ENCODE measurements around the gene ANGPTL4.

DNA sequence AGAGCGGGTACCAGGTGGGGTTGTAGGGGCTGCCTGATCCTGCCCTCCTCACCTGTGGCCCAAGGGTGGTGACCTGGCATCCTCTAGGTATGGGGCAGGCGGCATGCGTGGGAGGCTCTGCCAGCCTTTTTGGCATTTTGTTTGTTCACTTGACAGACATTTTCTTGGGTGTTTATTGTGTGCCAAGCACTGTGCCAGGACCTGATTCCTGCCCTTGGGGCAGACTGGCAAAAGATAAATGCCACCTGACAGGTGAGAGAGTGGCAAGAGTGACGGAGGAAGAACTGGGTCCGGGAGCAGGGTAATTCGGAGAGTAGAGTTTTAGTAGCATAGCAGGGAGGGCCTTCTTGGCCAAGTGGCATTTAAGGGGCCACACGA is 32.2 kb downstream of the ANGPTL4 start:
- TF ChIP-seq, protein P1, sequence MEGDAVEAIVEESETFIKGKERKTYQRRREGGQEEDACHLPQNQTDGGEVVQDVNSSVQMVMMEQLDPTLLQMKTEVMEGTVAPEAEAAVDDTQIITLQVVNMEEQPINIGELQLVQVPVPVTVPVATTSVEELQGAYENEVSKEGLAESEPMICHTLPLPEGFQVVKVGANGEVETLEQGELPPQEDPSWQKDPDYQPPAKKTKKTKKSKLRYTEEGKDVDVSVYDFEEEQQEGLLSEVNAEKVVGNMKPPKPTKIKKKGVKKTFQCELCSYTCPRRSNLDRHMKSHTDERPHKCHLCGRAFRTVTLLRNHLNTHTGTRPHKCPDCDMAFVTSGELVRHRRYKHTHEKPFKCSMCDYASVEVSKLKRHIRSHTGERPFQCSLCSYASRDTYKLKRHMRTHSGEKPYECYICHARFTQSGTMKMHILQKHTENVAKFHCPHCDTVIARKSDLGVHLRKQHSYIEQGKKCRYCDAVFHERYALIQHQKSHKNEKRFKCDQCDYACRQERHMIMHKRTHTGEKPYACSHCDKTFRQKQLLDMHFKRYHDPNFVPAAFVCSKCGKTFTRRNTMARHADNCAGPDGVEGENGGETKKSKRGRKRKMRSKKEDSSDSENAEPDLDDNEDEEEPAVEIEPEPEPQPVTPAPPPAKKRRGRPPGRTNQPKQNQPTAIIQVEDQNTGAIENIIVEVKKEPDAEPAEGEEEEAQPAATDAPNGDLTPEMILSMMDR (conservative IDR thresholded peaks at IDR 0.05; ENCODE audit: low read depth in 2 of 2): no peak
- TF ChIP-seq, protein P2, sequence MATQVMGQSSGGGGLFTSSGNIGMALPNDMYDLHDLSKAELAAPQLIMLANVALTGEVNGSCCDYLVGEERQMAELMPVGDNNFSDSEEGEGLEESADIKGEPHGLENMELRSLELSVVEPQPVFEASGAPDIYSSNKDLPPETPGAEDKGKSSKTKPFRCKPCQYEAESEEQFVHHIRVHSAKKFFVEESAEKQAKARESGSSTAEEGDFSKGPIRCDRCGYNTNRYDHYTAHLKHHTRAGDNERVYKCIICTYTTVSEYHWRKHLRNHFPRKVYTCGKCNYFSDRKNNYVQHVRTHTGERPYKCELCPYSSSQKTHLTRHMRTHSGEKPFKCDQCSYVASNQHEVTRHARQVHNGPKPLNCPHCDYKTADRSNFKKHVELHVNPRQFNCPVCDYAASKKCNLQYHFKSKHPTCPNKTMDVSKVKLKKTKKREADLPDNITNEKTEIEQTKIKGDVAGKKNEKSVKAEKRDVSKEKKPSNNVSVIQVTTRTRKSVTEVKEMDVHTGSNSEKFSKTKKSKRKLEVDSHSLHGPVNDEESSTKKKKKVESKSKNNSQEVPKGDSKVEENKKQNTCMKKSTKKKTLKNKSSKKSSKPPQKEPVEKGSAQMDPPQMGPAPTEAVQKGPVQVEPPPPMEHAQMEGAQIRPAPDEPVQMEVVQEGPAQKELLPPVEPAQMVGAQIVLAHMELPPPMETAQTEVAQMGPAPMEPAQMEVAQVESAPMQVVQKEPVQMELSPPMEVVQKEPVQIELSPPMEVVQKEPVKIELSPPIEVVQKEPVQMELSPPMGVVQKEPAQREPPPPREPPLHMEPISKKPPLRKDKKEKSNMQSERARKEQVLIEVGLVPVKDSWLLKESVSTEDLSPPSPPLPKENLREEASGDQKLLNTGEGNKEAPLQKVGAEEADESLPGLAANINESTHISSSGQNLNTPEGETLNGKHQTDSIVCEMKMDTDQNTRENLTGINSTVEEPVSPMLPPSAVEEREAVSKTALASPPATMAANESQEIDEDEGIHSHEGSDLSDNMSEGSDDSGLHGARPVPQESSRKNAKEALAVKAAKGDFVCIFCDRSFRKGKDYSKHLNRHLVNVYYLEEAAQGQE (IDR thresholded peaks at IDR 0.05; ENCODE audit: unreplicated experiment): no peak
- TF ChIP-seq, protein P3, sequence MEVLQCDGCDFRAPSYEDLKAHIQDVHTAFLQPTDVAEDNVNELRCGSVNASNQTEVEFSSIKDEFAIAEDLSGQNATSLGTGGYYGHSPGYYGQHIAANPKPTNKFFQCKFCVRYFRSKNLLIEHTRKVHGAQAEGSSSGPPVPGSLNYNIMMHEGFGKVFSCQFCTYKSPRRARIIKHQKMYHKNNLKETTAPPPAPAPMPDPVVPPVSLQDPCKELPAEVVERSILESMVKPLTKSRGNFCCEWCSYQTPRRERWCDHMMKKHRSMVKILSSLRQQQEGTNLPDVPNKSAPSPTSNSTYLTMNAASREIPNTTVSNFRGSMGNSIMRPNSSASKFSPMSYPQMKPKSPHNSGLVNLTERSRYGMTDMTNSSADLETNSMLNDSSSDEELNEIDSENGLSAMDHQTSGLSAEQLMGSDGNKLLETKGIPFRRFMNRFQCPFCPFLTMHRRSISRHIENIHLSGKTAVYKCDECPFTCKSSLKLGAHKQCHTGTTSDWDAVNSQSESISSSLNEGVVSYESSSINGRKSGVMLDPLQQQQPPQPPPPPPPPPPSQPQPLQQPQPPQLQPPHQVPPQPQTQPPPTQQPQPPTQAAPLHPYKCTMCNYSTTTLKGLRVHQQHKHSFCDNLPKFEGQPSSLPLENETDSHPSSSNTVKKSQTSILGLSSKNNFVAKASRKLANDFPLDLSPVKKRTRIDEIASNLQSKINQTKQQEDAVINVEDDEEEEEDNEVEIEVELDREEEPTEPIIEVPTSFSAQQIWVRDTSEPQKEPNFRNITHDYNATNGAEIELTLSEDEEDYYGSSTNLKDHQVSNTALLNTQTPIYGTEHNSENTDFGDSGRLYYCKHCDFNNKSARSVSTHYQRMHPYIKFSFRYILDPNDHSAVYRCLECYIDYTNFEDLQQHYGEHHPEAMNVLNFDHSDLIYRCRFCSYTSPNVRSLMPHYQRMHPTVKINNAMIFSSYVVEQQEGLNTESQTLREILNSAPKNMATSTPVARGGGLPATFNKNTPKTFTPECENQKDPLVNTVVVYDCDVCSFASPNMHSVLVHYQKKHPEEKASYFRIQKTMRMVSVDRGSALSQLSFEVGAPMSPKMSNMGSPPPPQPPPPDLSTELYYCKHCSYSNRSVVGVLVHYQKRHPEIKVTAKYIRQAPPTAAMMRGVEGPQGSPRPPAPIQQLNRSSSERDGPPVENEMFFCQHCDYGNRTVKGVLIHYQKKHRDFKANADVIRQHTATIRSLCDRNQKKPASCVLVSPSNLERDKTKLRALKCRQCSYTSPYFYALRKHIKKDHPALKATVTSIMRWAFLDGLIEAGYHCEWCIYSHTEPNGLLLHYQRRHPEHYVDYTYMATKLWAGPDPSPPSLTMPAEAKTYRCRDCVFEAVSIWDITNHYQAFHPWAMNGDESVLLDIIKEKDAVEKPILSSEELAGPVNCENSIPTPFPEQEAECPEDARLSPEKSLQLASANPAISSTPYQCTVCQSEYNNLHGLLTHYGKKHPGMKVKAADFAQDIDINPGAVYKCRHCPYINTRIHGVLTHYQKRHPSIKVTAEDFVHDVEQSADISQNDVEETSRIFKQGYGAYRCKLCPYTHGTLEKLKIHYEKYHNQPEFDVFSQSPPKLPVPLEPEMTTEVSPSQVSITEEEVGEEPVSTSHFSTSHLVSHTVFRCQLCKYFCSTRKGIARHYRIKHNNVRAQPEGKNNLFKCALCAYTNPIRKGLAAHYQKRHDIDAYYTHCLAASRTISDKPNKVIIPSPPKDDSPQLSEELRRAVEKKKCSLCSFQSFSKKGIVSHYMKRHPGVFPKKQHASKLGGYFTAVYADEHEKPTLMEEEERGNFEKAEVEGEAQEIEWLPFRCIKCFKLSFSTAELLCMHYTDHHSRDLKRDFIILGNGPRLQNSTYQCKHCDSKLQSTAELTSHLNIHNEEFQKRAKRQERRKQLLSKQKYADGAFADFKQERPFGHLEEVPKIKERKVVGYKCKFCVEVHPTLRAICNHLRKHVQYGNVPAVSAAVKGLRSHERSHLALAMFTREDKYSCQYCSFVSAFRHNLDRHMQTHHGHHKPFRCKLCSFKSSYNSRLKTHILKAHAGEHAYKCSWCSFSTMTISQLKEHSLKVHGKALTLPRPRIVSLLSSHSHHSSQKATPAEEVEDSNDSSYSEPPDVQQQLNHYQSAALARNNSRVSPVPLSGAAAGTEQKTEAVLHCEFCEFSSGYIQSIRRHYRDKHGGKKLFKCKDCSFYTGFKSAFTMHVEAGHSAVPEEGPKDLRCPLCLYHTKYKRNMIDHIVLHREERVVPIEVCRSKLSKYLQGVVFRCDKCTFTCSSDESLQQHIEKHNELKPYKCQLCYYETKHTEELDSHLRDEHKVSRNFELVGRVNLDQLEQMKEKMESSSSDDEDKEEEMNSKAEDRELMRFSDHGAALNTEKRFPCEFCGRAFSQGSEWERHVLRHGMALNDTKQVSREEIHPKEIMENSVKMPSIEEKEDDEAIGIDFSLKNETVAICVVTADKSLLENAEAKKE (CRISPR knock-in tag; IDR thresholded peaks at IDR 0.05): no peak
- TF ChIP-seq EZH2 (IDR thresholded peaks at IDR 0.05; ENCODE audit: low read depth, unreplicated experiment) (no peak), POLR2AphosphoS5 (IDR thresholded peaks at IDR 0.05; ENCODE audit: low read depth) (no peak), EZH2phosphoT487 (IDR thresholded peaks at IDR 0.05; ENCODE audit: unreplicated experiment) (no peak), JUNB (IDR thresholded peaks at IDR 0.05; ENCODE audit: unreplicated experiment) (no peak), CREB1 (CRISPR knock-in tag; IDR thresholded peaks at IDR 0.05; ENCODE audit: low read depth) (no peak)

Data from GM23338 (cell line).